NCI-H446 (cell line): Measurements from ENCODE around the gene PUDP.
A peak's percentile ranks its signal among the peaks of the same experiment; 100 is the strongest.
"Not testable (repeated sequence)": the region's sequence is repeated elsewhere in the genome, so short reads cannot be mapped to it uniquely, and the experiment has no call there.

Source experiments
- DNase-seq, 2 experiments: peaks; one replicate each; lab custom pipeline; 2025; lab: John Stamatoyannopoulos, UW

The PUDP gene

GRCh38 chrX:7147978-7148854 is at the start of gene PUDP:
TSS of gene PUDP (minus strand) at chrX:7148153. CDS start at chrX:7148113, 40 bp downstream.
- DNase-seq = peak; percentile 41 to 90

- DNase-seq = no peak
Observed at GRCh38 chrX:7194606-7195005, 46.7 kb upstream of the PUDP start.

- DNase-seq = no peak
Observed at GRCh38 chrX:7192871-7193270, 44.9 kb upstream of the PUDP start.

- no peak for DNase-seq
Observed at GRCh38 chrX:7191681-7192110, 43.7 kb upstream of the PUDP start.

DNA sequence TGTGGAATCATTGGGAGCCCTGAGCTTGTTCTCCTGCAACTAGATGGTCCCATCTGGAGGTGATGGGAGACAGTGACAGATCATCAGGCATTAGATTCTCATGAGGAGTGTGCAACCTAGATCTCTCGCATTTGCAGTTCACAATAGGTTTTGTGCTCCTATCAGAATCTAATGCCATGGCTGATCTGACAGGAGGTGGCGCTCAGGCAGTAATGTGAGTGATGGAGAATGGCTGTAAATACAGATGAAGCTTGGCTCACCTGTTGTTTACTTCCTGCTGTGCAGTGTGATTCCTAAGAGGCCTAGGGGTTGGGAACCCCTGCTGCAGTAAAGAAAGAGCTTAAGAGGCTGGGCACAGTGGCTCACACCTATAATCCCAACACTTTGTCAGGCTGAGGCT is 42.2 kb upstream of the PUDP start:
- no peak for DNase-seq

- DNase-seq = no peak
Observed at GRCh38 chrX:7188672-7189071, 40.7 kb upstream of the PUDP start.

DNA sequence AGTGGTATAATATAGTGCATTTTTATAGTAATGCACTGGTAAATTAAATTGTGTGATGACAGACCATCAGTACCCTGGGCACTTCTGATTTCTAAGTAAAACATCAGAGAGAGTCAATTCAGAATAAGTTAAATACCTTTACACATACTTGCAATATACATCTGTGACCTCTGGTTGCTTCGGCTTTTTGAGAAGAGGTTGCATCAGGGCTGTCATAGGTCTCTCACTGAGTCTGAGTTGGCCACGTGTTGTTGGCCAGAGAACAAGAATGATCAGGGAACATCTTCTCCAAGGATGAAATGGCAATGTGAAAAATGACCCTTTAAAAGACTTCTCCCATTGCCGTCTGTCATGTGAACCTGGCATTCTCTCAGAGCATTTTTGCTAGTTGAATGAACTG is 36.9 kb upstream of the PUDP start:
- DNase-seq = no peak

GRCh38 chrX:7179446-7179845 is 31.5 kb upstream of the PUDP start:
- DNase-seq = no peak

DNA sequence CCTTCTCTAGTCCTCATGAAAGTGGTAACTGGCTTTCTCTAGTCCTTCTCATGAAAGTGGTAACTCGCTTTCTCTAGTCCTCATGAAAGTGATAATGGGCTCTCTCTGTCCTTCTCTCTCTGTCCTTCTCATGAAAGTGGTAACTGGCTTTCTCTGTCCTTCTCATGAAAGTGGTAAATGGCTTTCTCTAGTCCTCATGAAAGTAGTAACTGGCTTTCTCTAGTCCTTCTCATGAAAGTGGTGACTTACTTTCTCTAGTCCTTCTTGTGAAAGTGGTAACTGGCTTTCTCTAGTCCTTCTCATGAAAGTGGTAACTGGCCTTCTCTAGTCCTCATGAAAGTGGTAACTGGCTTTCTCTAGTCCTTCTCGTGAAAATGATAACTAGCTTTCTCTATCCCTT is 30.9 kb upstream of the PUDP start:
- DNase-seq = not testable (repeated sequence)

DNA sequence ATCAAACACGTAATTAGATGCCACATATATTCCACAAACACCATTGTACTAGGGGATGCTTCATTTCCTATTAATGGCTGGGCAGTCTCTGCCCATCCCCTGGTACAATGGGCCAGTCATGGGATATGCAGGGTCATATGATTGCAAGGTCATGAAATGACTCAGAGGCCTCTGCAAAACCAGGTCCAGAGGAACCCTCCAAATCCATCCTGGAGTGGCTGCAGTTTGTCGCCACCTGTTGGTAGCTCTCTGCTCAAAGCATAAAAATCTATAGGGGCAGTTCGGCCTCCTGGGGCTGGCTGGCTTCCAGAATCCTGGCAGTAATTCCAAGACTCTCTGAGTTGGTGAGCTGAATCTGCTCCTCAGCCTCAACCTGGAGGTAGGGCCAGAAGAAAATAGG is 22.9 kb upstream of the PUDP start:
- peak in 1 of 2 experiments; percentile 1 for DNase-seq

GRCh38 chrX:7169627-7170026 is 21.7 kb upstream of the PUDP start:
- no peak for DNase-seq

- no peak for DNase-seq
Observed at GRCh38 chrX:7168371-7168770, 20.4 kb upstream of the PUDP start.

GRCh38 chrX:7164174-7164573 is 16.2 kb upstream of the PUDP start:
- no peak for DNase-seq

GRCh38 chrX:7163146-7163677 is 15.3 kb upstream of the PUDP start:
- DNase-seq = no peak

GRCh38 chrX:7159149-7159861 is 11.4 kb upstream of the PUDP start:
- no peak for DNase-seq

DNA sequence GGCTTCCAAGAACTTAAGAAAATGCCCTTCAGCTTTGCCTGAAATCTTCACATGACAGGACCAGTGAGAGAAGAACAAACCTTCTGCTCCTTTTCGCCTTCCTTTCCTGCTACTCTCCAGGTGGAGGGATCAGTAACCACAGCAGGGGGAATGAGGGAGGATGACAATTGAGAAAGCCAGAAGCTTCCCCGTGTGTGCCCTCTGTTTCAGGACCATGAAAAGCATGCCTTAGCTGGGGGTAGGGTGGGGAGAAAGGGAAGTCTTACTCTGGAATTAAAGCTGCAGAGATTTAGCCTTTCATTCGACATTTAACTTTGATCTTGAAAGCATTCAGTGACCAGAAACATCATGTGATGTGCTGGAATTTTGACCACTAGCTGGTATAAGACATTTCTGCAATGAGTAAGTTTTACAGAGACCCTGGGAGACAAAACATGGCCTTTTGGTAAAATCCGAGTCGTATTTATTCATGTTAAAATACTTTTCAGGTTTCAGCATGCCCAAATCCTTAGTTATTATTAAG is 10.6 kb upstream of the PUDP start:
- DNase-seq = no peak

DNA sequence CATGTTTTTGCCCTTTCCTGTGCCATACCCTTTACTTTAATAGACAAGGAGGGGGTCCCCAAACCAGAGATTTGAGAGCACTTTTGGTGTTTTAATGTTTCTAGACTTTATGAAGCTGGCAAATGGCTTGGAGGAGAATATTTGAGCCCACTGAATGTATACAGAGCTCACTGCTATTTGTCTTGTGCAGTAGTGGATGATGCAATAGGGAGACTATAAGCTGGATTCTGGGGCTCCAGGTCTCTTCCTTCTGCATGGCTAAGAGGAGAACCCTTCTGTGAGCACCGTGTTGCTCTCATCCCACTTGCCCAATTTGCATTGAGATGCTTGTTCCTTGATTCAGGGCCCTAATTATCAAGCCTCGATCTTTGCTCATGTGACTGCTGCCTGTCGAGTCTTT is 8.9 kb upstream of the PUDP start:
- no peak for DNase-seq

DNA sequence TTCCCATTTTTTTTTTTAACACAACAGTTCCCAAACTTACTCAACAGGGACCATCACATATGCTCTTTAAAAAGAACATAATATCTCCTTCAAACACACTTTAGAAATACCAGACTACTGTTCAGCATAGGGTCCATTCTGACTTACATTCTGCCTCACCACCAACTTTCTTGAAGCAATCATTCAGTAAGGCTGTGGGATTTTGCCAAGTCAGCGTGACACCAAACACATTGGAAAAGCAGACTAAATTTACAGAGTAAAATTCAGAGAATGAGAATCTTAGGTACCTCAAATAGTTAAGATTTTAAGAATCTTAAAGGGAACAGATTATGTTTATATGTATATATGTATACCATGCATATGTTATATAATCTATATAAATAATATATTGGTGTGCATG is 7.2 kb upstream of the PUDP start:
- no peak for DNase-seq

DNA sequence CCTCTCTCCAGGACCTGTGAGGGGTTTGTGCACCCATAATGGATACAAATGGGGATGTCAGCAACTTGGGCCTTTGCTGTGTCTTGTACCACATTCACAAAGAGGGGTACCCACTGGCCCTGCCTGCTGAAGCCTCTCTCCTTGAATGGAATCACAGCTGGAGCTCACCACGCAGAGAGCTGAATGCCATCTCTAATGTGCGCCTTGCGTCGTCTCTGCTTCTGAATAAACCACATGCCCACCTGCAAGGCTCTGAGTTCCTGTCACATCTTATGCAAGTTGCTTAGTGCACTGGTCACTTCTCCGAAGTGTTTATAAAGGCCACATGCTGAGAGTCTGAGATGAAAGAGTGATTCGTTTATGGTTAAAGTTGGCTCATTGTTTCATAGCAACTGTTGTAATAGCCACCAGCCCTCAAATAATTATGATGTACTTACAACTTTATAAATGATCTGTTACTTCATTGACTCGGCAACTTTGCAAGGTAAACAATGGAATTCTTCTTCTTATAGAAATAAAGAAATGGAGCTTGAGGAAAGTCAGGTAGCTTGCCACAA is 6.2 kb upstream of the PUDP start:
- DNase-seq = no peak

DNA sequence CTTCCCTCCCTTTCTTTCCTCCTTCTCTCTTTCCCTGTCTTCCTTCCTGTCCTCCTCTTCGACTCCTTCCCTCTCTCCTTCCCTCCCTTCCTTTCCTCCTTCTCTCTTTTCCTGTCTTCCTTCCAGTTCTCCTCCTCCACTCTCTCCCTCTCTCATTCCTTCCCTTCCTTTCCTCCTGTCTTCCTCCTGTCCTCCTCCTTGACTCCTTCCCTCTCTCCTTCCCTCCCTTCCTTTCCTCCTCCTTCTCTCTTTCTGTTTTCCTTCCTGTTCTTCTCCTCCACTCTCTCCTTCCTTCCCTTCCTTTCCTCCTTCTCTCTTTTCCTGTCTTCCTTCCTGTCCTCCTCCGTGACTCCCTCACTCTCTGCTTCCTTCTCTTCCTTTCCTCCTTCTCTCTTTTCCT is 5.3 kb upstream of the PUDP start:
- no peak for DNase-seq

GRCh38 chrX:7149411-7149810 is 1.5 kb upstream of the PUDP start:
- no peak for DNase-seq

DNA sequence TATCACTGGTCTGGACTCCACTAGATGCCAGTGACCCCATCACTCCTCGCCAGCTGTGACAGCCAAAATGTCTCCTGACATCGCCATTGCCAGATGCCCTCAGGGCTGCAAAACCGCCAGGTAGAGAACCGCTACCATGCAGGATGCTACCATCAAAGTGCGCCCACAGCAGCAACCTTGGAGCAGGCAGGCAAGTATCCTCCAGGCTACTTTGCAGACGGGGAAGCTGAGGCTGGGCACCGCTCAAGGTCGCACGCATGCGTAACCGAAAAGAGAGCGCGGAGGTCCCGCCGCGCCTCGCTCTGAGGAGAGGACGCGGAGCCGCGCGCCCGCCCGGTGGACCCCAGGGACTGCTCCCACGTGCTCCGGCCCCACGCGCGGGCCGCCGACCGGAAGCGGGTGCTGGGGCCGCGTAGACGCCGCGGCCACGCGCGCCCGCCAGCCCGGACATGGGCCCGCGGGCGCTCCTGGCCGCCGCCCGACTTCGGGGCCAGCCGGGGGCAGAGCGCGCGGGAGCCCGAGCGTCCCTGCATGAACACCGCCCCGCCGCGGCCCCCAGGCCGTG is 458 bp downstream of the PUDP start, which contains the start of gene STS:
Gene STS, plus strand, starts transcription at position 300 of the 565 bp plus-strand sequence. CDS start 105,488 bp downstream, outside the sequence.
- peak in 1 of 2 experiments; percentile 55 for DNase-seq
